ENCODE results near the gene JPT2. TPM values are rescaled to one million over a fixed set of nuclear protein-coding genes. Genes with fewer than 3 reads are reported as not detected.
A peak's percentile ranks its signal among the peaks of the same experiment; 100 is the strongest.

Gene JPT2
- total RNA-seq, 4 donors from 2014 or later = 22.6 to 59.2 (median 35.0) TPM

DNA sequence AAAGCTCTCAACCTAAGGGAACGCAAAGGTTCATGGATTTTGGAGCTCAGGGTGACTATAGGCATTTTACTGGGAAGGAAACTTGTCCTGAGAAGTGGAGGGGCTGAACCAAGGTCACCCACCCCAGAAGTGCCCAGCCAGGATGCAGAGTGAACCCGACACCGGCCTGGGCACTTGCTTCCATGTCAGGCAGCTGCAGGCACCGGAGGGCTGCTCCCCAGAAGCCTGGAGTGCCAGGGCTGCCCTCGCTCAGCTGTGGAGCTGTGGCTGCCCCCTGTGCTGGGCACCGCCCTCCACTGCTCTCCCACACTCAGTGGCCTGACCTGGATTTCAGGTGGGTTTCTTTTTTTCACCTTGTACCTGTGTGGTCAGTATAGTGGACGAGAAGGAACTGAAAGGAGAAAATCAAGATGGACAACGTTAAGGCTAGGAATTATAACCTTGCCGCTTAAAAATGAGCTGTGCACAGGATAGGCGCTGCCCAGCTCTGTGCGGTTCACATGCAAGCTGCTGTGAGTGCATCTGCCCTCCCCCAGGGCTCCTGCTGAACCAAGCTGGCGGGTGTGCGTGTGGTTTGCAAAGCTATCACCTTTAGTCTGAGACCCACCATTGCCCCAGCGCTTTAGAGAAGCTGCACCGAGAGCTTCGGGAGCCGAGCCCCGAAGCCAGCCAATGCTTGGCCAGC is 30.1 kb downstream of the JPT2 start:
- H3K9me3 ChIP-seq = no peaks in the 10 kb centered on the region
- peaks cover 5% of the 10 kb centered on the region for H3K36me3 ChIP-seq
- no peak overlapping the region for H3K27ac ChIP-seq
- H3K4me3 ChIP-seq = peak overlapping the region; percentile 11
- H3K4me1 ChIP-seq = peaks cover 46% of the 10 kb centered on the region
- TF ChIP-seq POLR2A (IDR thresholded peaks at IDR 0.05) (no peak), POLR2AphosphoS5 (IDR thresholded peaks at IDR 0.05) (no peak), EP300 (IDR thresholded peaks at IDR 0.05) (no peak), CTCF (IDR thresholded peaks at IDR 0.05) (no peak)
- 81% methylated on average over 13 of the region's 18 CpGs for WGBS
- DNase-seq (ENCODE audit: low spot score in 2 of 2) = no peak
- H3K27me3 ChIP-seq = no peaks in the 10 kb centered on the region

DNA sequence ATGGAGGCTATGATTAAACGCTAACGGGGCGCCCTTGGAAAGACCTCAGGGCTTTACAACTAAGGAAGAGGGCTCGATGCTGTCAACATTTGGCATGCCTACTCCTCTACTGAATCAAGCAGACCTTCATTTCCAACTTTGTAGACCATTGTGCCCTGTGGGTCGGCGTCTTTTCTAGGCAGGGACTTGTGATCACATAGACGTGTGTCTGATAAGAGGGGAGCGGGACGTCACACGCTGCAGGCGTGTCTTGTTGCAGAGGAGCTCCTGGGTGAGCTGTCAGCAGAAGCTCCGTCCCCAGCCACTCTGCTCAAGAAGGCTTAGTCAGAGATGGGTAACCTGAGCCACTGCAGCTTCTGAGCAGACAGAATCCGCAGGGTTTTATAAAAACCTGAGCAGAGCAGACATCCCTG is 30.7 kb downstream of the JPT2 start:
- whole genome bisulfite sequencing = 75% methylated on average over 10 of the region's 13 CpGs

DNA sequence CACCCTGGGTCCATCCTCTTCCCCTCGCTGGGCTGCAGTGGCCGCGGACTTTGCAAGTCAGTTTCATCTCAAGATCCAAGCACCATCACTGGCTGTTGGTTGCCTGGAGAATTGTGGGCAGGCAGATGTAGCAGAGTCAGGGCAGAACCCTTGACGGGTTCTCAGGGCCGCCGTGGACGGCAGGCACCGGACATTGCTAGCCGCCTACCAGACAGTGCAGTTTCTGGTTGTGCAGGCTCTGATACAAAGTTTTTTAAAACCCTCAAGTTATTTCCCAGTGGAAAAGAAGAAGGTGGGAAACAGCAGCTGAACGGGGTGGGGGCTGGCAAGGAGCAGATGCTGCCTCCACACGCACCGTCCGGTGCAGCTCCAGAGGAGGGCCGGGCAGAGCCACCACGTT is 31.3 kb downstream of the JPT2 start:
- H3K27ac ChIP-seq = no peak overlapping the region
- DNase-seq (ENCODE audit: low spot score in 2 of 2) = no peak
- peaks cover 5% of the 10 kb centered on the region for H3K36me3 ChIP-seq
- H3K9me3 ChIP-seq = no peaks in the 10 kb centered on the region
- H3K4me1 ChIP-seq = peaks cover 46% of the 10 kb centered on the region
- 83% methylated on average over 7 of the region's 15 CpGs for WGBS
- H3K27me3 ChIP-seq = no peaks in the 10 kb centered on the region
- TF ChIP-seq EP300 (IDR thresholded peaks at IDR 0.05) = no peak
- TF ChIP-seq POLR2AphosphoS5 (IDR thresholded peaks at IDR 0.05) = no peak
- no peak for TF ChIP-seq POLR2A (IDR thresholded peaks at IDR 0.05)
- TF ChIP-seq CTCF (IDR thresholded peaks at IDR 0.05) = no peak
- H3K4me3 ChIP-seq = no peak overlapping the region

More for the DNA sequence above, 30.7 kb downstream of the JPT2 start:
- no peak for DNase-seq (ENCODE audit: low spot score in 2 of 2)
- peaks cover 5% of the 10 kb centered on the region for H3K36me3 ChIP-seq
- H3K4me3 ChIP-seq = no peak overlapping the region
- H3K9me3 ChIP-seq = no peaks in the 10 kb centered on the region
- H3K4me1 ChIP-seq = peaks cover 46% of the 10 kb centered on the region
- TF ChIP-seq EP300 (IDR thresholded peaks at IDR 0.05) (no peak), POLR2A (IDR thresholded peaks at IDR 0.05) (no peak), CTCF (IDR thresholded peaks at IDR 0.05) (no peak), POLR2AphosphoS5 (IDR thresholded peaks at IDR 0.05) (no peak)
- no peaks in the 10 kb centered on the region for H3K27me3 ChIP-seq
- no peak overlapping the region for H3K27ac ChIP-seq

DNA sequence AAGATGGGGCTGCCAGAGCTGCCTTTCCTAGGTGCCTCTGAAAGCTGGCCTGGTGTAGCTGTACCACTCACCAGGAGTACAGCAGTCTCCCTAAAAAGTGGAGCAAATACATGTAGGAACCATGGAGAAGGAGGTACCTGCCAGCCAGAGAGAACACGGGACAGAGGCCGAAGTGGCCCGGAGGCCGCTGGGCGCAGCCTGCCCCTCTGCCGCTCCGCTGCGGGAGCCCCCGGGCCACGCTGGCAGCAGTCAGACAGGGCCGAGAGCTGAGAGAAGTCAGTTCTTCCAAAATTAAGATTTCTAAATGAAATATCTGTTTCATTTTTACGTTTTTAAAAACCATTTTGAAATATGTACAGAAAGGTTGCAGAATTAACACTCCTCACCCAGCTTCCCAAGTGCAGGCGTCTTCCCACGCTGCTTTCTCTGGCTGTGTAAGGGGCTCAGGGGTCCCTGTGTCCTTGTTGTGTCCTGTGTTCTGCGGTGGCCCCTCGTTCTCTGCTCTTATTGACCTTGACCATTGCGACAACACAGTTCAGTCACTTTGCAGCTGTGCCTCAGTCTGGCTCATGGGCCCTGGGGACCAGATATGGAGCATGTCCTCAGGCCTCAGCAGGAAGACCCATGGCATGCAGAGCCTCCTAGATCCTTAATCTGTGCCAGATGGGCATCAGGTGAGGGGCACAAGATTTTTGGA is 32.9 kb downstream of the JPT2 start:
- H3K4me3 ChIP-seq = no peak overlapping the region
- peaks cover 5% of the 10 kb centered on the region for H3K36me3 ChIP-seq
- no peaks in the 10 kb centered on the region for H3K9me3 ChIP-seq
- WGBS = 92% methylated on average over 17 of the region's 17 CpGs
- H3K27me3 ChIP-seq = no peaks in the 10 kb centered on the region
- H3K4me1 ChIP-seq = peaks cover 37% of the 10 kb centered on the region
- no peak overlapping the region for H3K27ac ChIP-seq
- no peak for DNase-seq (ENCODE audit: low spot score in 2 of 2)
- TF ChIP-seq CTCF (IDR thresholded peaks at IDR 0.05) (no peak), POLR2AphosphoS5 (IDR thresholded peaks at IDR 0.05) (no peak), POLR2A (IDR thresholded peaks at IDR 0.05) (no peak), EP300 (IDR thresholded peaks at IDR 0.05) (no peak)

- H3K36me3 ChIP-seq = peaks cover 5% of the 10 kb centered on the region
- H3K4me3 ChIP-seq = no peak overlapping the region
- no peaks in the 10 kb centered on the region for H3K27me3 ChIP-seq
- no peak for DNase-seq (ENCODE audit: low spot score in 2 of 2)
- no peak overlapping the region for H3K27ac ChIP-seq
- TF ChIP-seq EP300 (IDR thresholded peaks at IDR 0.05) = no peak
- no peak for TF ChIP-seq POLR2A (IDR thresholded peaks at IDR 0.05)
- no peak for TF ChIP-seq POLR2AphosphoS5 (IDR thresholded peaks at IDR 0.05)
- no peak for TF ChIP-seq CTCF (IDR thresholded peaks at IDR 0.05)
- peaks cover 24% of the 10 kb centered on the region for H3K4me1 ChIP-seq
- WGBS = 79% methylated on average over 10 of the region's 14 CpGs
- no peaks in the 10 kb centered on the region for H3K9me3 ChIP-seq
Measured at GRCh38 chr16:1712791-1713261, 34.7 kb downstream of the JPT2 start.

Measured in suprapubic skin (tissue), 4 donors.